ENCODE results near the gene SPTB. TPM values are rescaled to one million over a fixed set of nuclear protein-coding genes. Genes with fewer than 3 reads are reported as not detected.

SPTB gene
- total and polyA plus RNA-seq, 9 of the 15 experiments (the other 6 are each of a cell fraction or from before 2014, with no cell fraction given) = 0.21 to 45.9 (median 11.7) TPM

DNA sequence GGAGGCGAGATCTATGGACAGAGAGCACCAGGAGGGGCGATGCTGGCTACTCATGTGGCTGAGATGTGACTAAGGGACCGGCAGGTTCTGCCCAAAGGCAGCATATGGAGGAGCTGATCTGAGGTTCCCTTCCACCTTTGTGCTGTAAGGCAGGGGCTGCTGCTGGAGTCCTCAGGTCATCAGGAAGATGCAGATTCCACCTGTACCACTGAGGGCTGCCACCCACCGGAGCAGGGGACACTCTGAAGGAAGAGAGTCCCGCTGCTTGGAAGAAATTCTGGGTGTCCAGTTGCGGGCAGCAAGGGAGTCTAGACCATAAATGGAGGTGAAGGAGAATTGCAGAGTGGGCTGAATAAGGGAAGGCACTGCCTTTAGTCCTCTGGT, 120.2 kb downstream of the SPTB start:
- Histone ChIP-seq H3K27me3 (ENCODE audit: control insufficient read depth in 2 of 2, insufficient read depth in 2 of 2, low read length in 2 of 2) (peaks cover 2 to 23% of the 10 kb centered on the region in 2 experiments; a peak in 3 of 5 replicates), H3K36me3 (ENCODE audit: control insufficient read depth, insufficient read depth, low read length) (0 out of 3 replicates have a peak, but pooled peaks cover 2% of the 10 kb centered on the region), H3K9ac (ENCODE audit: insufficient read depth in 1 of 2, low read depth in 2 of 2, low read length in 2 of 2) (no peak overlapping the region), H2AFZ (ENCODE audit: low read depth, low read length) (no peak overlapping the region), H3K4me1 (replicated peaks in 1 of 2; ENCODE audit: control insufficient read depth in 2 of 2, insufficient read depth in 2 of 2, low read length in 2 of 2) (peaks cover 12 to 21% of the 10 kb centered on the region in 2 experiments; a peak in 4 of 5 replicates), H3K9me3 (replicated peaks; ENCODE audit: control insufficient read depth, insufficient read depth, low read depth, low read length) (no peaks in the 10 kb centered on the region), H4K20me1 (replicated peaks; ENCODE audit: control insufficient read depth, insufficient read depth, low read length) (peaks cover 24% of the 10 kb centered on the region), H3K27ac (ENCODE audit: extremely low read depth, low read depth, low read length) (no peak overlapping the region), H3K4me3 (no peak overlapping the region), H3K4me2 (ENCODE audit: insufficient read depth, low read length) (no peak overlapping the region), H3K9me1 (ENCODE audit: control insufficient read depth, insufficient read depth, low read length) (peaks cover 7% of the 10 kb centered on the region), H3K79me2 (ENCODE audit: control insufficient read depth, insufficient read depth, low read length) (no peaks in the 10 kb centered on the region)
- TF ChIP-seq ZBTB12 (CRISPR knock-in tag; IDR thresholded peaks at IDR 0.05) (no peak), ZNF175 (CRISPR knock-in tag; IDR thresholded peaks at IDR 0.05; ENCODE audit: low read depth) (no peak), MCM2 (IDR thresholded peaks at IDR 0.05; ENCODE audit: low read depth) (no peak), SREBF1 (IDR thresholded peaks at IDR 0.05; ENCODE audit: borderline replicate concordance, low read depth, low read length) (no peak), E2F8 (IDR thresholded peaks at IDR 0.05; ENCODE audit: low read depth, partially characterized antibody) (no peak), FOXK2 (conservative IDR thresholded peaks at IDR 0.05 in 1 of 2, IDR thresholded peaks at IDR 0.05 in 1 of 2; ENCODE audit: low read depth in 2 of 2) (no peak), CTCFL (IDR thresholded peaks at IDR 0.05; ENCODE audit: borderline replicate concordance, insufficient read depth, low read depth, low read length, poor library complexity, severe bottlenecking) (no peak), ARID1B (IDR thresholded peaks at IDR 0.05) (no peak)
- TF ChIP-seq, protein P1, sequence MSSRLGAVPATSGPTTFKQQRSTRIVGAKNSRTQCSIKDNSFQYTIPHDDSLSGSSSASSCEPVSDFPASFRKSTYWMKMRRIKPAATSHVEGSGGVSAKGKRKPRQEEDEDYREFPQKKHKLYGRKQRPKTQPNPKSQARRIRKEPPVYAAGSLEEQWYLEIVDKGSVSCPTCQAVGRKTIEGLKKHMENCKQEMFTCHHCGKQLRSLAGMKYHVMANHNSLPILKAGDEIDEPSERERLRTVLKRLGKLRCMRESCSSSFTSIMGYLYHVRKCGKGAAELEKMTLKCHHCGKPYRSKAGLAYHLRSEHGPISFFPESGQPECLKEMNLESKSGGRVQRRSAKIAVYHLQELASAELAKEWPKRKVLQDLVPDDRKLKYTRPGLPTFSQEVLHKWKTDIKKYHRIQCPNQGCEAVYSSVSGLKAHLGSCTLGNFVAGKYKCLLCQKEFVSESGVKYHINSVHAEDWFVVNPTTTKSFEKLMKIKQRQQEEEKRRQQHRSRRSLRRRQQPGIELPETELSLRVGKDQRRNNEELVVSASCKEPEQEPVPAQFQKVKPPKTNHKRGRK (tag; IDR thresholded peaks at IDR 0.05) = no peak
- TF ChIP-seq, protein P2, sequence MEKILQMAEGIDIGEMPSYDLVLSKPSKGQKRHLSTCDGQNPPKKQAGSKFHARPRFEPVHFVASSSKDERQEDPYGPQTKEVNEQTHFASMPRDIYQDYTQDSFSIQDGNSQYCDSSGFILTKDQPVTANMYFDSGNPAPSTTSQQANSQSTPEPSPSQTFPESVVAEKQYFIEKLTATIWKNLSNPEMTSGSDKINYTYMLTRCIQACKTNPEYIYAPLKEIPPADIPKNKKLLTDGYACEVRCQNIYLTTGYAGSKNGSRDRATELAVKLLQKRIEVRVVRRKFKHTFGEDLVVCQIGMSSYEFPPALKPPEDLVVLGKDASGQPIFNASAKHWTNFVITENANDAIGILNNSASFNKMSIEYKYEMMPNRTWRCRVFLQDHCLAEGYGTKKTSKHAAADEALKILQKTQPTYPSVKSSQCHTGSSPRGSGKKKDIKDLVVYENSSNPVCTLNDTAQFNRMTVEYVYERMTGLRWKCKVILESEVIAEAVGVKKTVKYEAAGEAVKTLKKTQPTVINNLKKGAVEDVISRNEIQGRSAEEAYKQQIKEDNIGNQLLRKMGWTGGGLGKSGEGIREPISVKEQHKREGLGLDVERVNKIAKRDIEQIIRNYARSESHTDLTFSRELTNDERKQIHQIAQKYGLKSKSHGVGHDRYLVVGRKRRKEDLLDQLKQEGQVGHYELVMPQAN (IDR thresholded peaks at IDR 0.05; ENCODE audit: borderline replicate concordance) = no peak
- no TSS peak for BruUV-seq (replicated peaks)
- in situ Hi-C loops (cut with MboI) = loop anchor here (5.0 kb wide), 1 partner anchor 87 kb away; no protein-coding TSS in a partner anchor
- FAIRE-seq (no peak), DNase-seq (ENCODE audit: extremely low read depth in 1 of 4, low spot score in 3 of 4) (no peak), ATAC-seq (no peak)
- 9% methylated on average over 3 of the region's 6 CpGs for WGBS (ENCODE audit: insufficient coverage, low coverage, missing lambda C conversion rate)
- intact Hi-C loops (cut with micrococcal nuclease) = no loop called here
- ChIA-PET CTCF (ENCODE audit: low intra/inter-chr PET ratio) (interaction anchor here (1.0 kb wide), 1 partner anchor 131 kb away, joined by 10 read pairs; no protein-coding TSS in a partner anchor), POLR2A (interaction anchor here (0.7 to 0.9 kb wide), 2 partner anchors 12 to 453 kb away, joined by 3 to 6 read pairs; no protein-coding TSS in a partner anchor)

Data from K562 (cell line).